HFFc6 (cell line): ENCODE measurements around the gene CHCHD6. TPM values are rescaled to one million over a fixed set of nuclear protein-coding genes. Genes with fewer than 3 reads are reported as not detected.

Source experiments
- DNase-seq: peaks from one replicate; pipeline ENCODE4 v3.0.0-alpha.2; 2018
- H3K27ac Mint-ChIP-seq: 2 replicates; pipeline ENCODE4 v1.8.0; 2020; ENCODE audit warnings: mild to moderate bottlenecking, mixed read lengths
- H3K27me3 Mint-ChIP-seq: 2 replicates; pipeline ENCODE4 v1.8.0; 2021; ENCODE audit warnings: mild to moderate bottlenecking, moderate library complexity, mixed read lengths; ENCODE audit not compliant: insufficient read depth
- H3K36me3 Mint-ChIP-seq: 2 replicates; pipeline ENCODE4 v1.8.0; 2021; ENCODE audit warnings: low read depth, mixed read lengths
- H3K4me1 Mint-ChIP-seq: 2 replicates; pipeline ENCODE4 v1.8.0; 2020; ENCODE audit warnings: low read depth, mixed read lengths
- H3K4me3 Mint-ChIP-seq: 2 replicates; pipeline ENCODE4 v1.8.0; 2020; ENCODE audit warnings: mild to moderate bottlenecking, moderate library complexity, mixed read lengths
- H3K9me3 Mint-ChIP-seq: 2 replicates; pipeline ENCODE4 v1.8.0; 2020; ENCODE audit warnings: mild to moderate bottlenecking, mixed read lengths
- CTCF ChIP-seq: fragments of 200-600 bp; sonication (generic); IDR thresholded peaks from 2 replicates; pipeline ENCODE4 v1.5.0; 2021; ENCODE audit warnings: antibody characterized with exemption, mild to moderate bottlenecking
- total RNA-seq, 6 experiments: library from RNA; stranded (reverse); fragmentation: NEBNext Ultra II Directional; extraction: Animal tissue kit (Norgen Biotek cat#: 25700); gene quantifications; 2 replicates in 1 of 6; 3 replicates in 5 of 6; pipeline ENCODE4 v1.2.3, GENCODE V29; 2021

The CHCHD6 gene
- total RNA-seq, 6 experiments from 2014 or later: 18.6 to 22.9 (median 19.9) TPM

- H3K9me3 Mint-ChIP-seq: no peaks in the 10 kb centered on the region
- H3K36me3 Mint-ChIP-seq: peaks cover 5% of the 10 kb centered on the region
- H3K27me3 Mint-ChIP-seq: peaks cover 3% of the 10 kb centered on the region
- H3K27ac Mint-ChIP-seq: no peak overlapping the region
- TF ChIP-seq CTCF: no peak
- peaks cover 19% of the 10 kb centered on the region for H3K4me1 Mint-ChIP-seq
- no peak for DNase-seq
- no peak overlapping the region for H3K4me3 Mint-ChIP-seq
Measured at GRCh38 chr3:126963261-126964190, 259.5 kb downstream of the CHCHD6 start.

GRCh38 chr3:126964261-126964660, 260.2 kb downstream of the CHCHD6 start:
- Mint-ChIP-seq H3K4me1 (peaks cover 21% of the 10 kb centered on the region), H3K27ac (no peak overlapping the region), H3K27me3 (peaks cover 3% of the 10 kb centered on the region), H3K36me3 (peaks cover 5% of the 10 kb centered on the region), H3K9me3 (no peaks in the 10 kb centered on the region), H3K4me3 (no peak overlapping the region)
- no peak for TF ChIP-seq CTCF
- no peak for DNase-seq

- H3K4me3 Mint-ChIP-seq: no peak overlapping the region
- H3K9me3 Mint-ChIP-seq: no peaks in the 10 kb centered on the region
- TF ChIP-seq CTCF: no peak
- H3K27ac Mint-ChIP-seq: no peak overlapping the region
- H3K4me1 Mint-ChIP-seq: peaks cover 24% of the 10 kb centered on the region
- H3K27me3 Mint-ChIP-seq: peaks cover 3% of the 10 kb centered on the region
- no peak for DNase-seq
- H3K36me3 Mint-ChIP-seq: peaks cover 5% of the 10 kb centered on the region
Measured at GRCh38 chr3:126964950-126965349, 260.9 kb downstream of the CHCHD6 start.

GRCh38 chr3:126965526-126966080, 261.6 kb downstream of the CHCHD6 start:
- no peaks in the 10 kb centered on the region for H3K36me3 Mint-ChIP-seq
- peaks cover 4% of the 10 kb centered on the region for H3K27me3 Mint-ChIP-seq
- TF ChIP-seq CTCF: no peak
- H3K4me3 Mint-ChIP-seq: no peak overlapping the region
- peaks cover 22% of the 10 kb centered on the region for H3K4me1 Mint-ChIP-seq
- no peak for DNase-seq
- no peaks in the 10 kb centered on the region for H3K9me3 Mint-ChIP-seq
- no peak overlapping the region for H3K27ac Mint-ChIP-seq

GRCh38 chr3:126967386-126967785, 263.3 kb downstream of the CHCHD6 start:
- Mint-ChIP-seq H3K36me3 (no peaks in the 10 kb centered on the region), H3K4me1 (peaks cover 14% of the 10 kb centered on the region; the same call in 1 of the 2 replicates), H3K27me3 (peaks cover 14% of the 10 kb centered on the region), H3K4me3 (no peak overlapping the region), H3K9me3 (no peaks in the 10 kb centered on the region), H3K27ac (no peak overlapping the region)
- no peak for TF ChIP-seq CTCF
- DNase-seq: no peak
